HUES48 (cell line): Measurements from ENCODE around the gene ADGRG1.

ENCODE experiments used
- H3K27ac ChIP-seq: one replicate; pipeline ENCODE4 v1.7.0; 2013; ENCODE audit warnings: low read depth, low read length, inconsistent platforms
- H3K27me3 ChIP-seq: 2 replicates; pipeline ENCODE4 v1.6.1; 2013; ENCODE audit warnings: mild to moderate bottlenecking, low read length; ENCODE audit not compliant: control insufficient read depth, insufficient read depth
- H3K36me3 ChIP-seq: 2 replicates; pipeline ENCODE4 v1.6.1; 2013; ENCODE audit warnings: low read length; ENCODE audit not compliant: control insufficient read depth, insufficient read depth
- H3K4me1 ChIP-seq: 2 replicates; pipeline ENCODE4 v1.6.1; 2013; ENCODE audit warnings: mild to moderate bottlenecking, low read length; ENCODE audit not compliant: control insufficient read depth, insufficient read depth
- H3K4me3 ChIP-seq: 2 replicates; pipeline ENCODE4 v1.5.1; 2013; ENCODE audit warnings: mild to moderate bottlenecking, low read depth, low read length
- H3K9ac ChIP-seq: 2 replicates; pipeline ENCODE4 v1.6.1; 2013; ENCODE audit warnings: mild to moderate bottlenecking, low read depth, low read length, moderate library complexity
- H3K9me3 ChIP-seq: 2 replicates; pipeline ENCODE4 v1.6.1; 2013; ENCODE audit warnings: low read length; ENCODE audit not compliant: control insufficient read depth, insufficient read depth

The ADGRG1 gene

DNA sequence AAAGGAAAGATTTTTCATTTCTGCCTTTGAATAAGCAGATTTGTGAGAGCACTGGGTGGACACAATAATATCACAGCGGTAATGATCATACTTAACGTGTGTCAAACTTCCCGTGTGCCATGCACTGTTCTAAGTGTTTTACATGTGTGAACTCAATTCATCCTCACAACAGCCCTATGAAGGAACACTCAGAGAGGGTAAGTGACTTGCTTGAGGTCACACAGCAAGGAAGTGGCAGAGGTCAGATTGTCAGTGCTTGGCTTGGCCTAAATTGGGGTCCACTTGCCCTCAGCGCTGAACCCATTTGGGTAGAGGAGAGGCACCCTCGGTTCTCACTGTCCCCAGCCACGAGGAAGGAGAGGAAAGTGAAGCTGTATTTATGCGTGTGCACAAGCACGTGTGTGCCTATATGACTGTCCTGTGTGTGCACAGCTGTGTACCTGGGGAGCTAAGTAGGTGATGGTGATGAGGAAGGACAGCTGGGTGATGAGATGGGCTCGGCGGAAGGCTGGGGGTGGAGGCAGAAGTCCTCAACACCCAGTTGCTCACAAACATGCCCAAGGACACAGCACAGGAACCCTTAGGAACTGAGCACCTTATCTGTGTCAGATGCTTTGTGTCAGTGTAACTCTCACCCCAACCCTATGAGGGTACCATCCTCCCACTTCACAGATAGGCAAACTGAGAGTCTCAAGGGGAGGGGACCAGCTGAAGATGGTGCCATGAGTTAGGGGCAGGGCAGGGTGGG lies 29.9 kb downstream of the ADGRG1 start:
- H3K4me3 ChIP-seq: no peak overlapping the region
- no peaks in the 10 kb centered on the region for H3K9me3 ChIP-seq
- no peaks in the 10 kb centered on the region for H3K4me1 ChIP-seq
- H3K27ac ChIP-seq: no peak overlapping the region
- no peak overlapping the region for H3K9ac ChIP-seq
- no peaks in the 10 kb centered on the region for H3K36me3 ChIP-seq
- no peaks in the 10 kb centered on the region for H3K27me3 ChIP-seq

GRCh38 chr16:57658878-57659674 lies 30.6 kb downstream of the ADGRG1 start:
- Histone ChIP-seq H3K9ac (no peak overlapping the region), H3K36me3 (no peaks in the 10 kb centered on the region), H3K9me3 (no peaks in the 10 kb centered on the region), H3K27ac (no peak overlapping the region), H3K4me3 (no peak overlapping the region), H3K27me3 (no peaks in the 10 kb centered on the region), H3K4me1 (no peaks in the 10 kb centered on the region)

DNA sequence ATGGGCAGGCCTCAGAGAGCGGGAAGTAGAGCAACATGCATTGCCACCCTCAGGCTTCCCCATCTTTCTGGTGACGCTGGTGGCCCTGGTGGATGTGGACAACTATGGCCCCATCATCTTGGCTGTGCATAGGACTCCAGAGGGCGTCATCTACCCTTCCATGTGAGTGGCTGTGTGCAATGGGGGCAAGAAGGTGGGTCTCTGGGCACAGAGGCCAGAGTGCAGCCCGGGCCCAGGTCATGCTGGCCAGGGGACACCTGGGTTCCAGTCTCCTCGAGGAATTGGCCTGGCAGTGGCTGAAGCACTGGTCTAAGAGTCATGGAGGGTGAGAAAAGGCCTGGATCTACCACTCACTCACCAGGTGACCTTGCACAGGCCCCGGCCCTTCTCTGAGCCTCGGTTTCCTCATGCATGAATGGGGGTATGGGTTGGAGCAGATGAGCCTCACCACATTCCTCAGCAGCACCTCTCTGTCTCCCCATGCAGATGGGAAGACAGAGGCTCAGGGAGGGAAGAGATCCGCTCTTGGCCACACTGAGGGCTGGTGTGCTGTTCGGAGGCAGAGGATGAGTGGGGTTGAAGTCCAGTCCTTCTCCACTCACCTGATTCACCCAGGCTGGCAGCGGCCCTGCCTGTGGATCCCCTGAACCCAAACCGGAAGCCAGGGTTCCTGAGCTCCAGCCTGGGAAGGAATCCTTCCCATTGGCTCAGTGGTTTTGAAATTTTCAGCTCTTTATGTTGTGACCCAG lies 32.5 kb downstream of the ADGRG1 start:
- Histone ChIP-seq H3K36me3 (no peaks in the 10 kb centered on the region), H3K4me3 (no peak overlapping the region), H3K4me1 (no peaks in the 10 kb centered on the region), H3K27me3 (no peaks in the 10 kb centered on the region), H3K9ac (no peak overlapping the region), H3K27ac (no peak overlapping the region), H3K9me3 (no peaks in the 10 kb centered on the region)

DNA sequence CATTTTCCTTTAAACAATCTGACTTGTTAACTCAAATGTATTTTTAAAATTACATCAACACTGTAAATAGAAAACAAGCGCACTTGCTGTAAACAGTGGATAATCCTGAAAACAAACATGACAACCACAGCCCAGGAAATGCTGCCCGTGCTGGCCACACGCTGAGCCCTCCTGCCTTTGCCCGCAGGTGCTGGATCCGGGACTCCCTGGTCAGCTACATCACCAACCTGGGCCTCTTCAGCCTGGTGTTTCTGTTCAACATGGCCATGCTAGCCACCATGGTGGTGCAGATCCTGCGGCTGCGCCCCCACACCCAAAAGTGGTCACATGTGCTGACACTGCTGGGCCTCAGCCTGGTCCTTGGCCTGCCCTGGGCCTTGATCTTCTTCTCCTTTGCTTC lies 33.1 kb downstream of the ADGRG1 start:
- Histone ChIP-seq H3K27ac (no peak overlapping the region), H3K36me3 (no peaks in the 10 kb centered on the region), H3K9ac (no peak overlapping the region), H3K4me1 (no peaks in the 10 kb centered on the region), H3K27me3 (no peaks in the 10 kb centered on the region), H3K4me3 (no peak overlapping the region), H3K9me3 (no peaks in the 10 kb centered on the region)

GRCh38 chr16:57661936-57662906 lies 33.8 kb downstream of the ADGRG1 start:
- Histone ChIP-seq H3K9me3 (no peaks in the 10 kb centered on the region), H3K27me3 (no peaks in the 10 kb centered on the region), H3K4me1 (no peaks in the 10 kb centered on the region), H3K9ac (no peak overlapping the region), H3K36me3 (no peaks in the 10 kb centered on the region), H3K4me3 (no peak overlapping the region), H3K27ac (no peak overlapping the region)

DNA sequence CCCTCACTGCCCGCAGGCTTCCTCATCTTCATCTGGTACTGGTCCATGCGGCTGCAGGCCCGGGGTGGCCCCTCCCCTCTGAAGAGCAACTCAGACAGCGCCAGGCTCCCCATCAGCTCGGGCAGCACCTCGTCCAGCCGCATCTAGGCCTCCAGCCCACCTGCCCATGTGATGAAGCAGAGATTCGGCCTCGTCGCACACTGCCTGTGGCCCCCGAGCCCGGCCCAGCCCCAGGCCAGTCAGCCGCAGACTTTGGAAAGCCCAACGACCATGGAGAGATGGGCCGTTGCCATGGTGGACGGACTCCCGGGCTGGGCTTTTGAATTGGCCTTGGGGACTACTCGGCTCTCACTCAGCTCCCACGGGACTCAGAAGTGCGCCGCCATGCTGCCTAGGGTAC lies 35.0 kb downstream of the ADGRG1 start:
- H3K9me3 ChIP-seq: no peaks in the 10 kb centered on the region
- H3K4me1 ChIP-seq: no peaks in the 10 kb centered on the region
- no peak overlapping the region for H3K9ac ChIP-seq
- no peak overlapping the region for H3K27ac ChIP-seq
- H3K27me3 ChIP-seq: no peaks in the 10 kb centered on the region
- H3K4me3 ChIP-seq: no peak overlapping the region
- no peaks in the 10 kb centered on the region for H3K36me3 ChIP-seq

GRCh38 chr16:57663917-57664661 lies 35.7 kb downstream of the ADGRG1 start:
- Histone ChIP-seq H3K27ac (no peak overlapping the region), H3K36me3 (no peaks in the 10 kb centered on the region), H3K4me3 (no peak overlapping the region), H3K27me3 (no peaks in the 10 kb centered on the region), H3K9ac (no peak overlapping the region), H3K9me3 (no peaks in the 10 kb centered on the region), H3K4me1 (no peaks in the 10 kb centered on the region)

GRCh38 chr16:57664662-57665025 lies 36.2 kb downstream of the ADGRG1 start:
- H3K4me1 ChIP-seq: no peaks in the 10 kb centered on the region
- H3K36me3 ChIP-seq: no peaks in the 10 kb centered on the region
- H3K27ac ChIP-seq: no peak overlapping the region
- no peaks in the 10 kb centered on the region for H3K9me3 ChIP-seq
- no peak overlapping the region for H3K9ac ChIP-seq
- H3K27me3 ChIP-seq: no peaks in the 10 kb centered on the region
- H3K4me3 ChIP-seq: no peak overlapping the region

DNA sequence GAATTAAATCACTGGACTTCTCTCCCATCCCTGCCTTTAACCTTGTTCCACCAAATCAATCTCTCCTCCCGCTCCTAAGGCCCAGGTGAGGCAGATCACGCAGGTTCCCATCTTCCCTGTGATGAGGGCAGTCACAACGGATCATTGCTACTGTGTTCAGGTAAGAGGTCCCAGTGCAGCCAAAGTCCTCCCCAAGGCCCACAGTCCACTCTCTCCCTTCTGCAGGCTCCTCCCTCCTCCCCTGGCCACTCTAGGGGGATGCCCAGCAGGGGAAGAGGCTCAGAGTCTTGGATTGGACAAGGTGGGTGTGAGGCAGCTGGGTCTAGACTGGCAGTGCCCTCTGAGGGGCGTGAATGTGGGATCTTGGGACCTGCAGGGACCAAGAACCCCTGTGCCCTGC lies 37.1 kb downstream of the ADGRG1 start:
- Histone ChIP-seq H3K9ac (no peak overlapping the region), H3K36me3 (no peaks in the 10 kb centered on the region), H3K27ac (no peak overlapping the region), H3K9me3 (no peaks in the 10 kb centered on the region), H3K4me1 (no peaks in the 10 kb centered on the region), H3K27me3 (no peaks in the 10 kb centered on the region), H3K4me3 (no peak overlapping the region)
